HEK293 (cell line): ENCODE results near the gene TIMM17A.

Experiments
- KLF7 ChIP-seq: fragments of 450-650 bp; formaldehyde crosslinking; IDR thresholded peaks from 2 replicates; pipeline ENCODE4 v1.5.1; 2016; ENCODE audit warnings: missing biosample characterization, missing genetic modification characterization, borderline replicate concordance
- ZNF404 ChIP-seq: fragments of 450-650 bp; formaldehyde crosslinking; IDR thresholded peaks from 2 replicates; pipeline ENCODE4 v1.5.1; 2017; ENCODE audit warnings: missing biosample characterization, missing genetic modification characterization
- ZNF549 ChIP-seq: fragments of 450-650 bp; IDR thresholded peaks from 2 replicates; pipeline ENCODE4 v1.5.1; 2018; ENCODE audit warnings: missing biosample characterization, missing genetic modification characterization, mild to moderate bottlenecking, inconsistent platforms, moderate library complexity
- ZNF629 ChIP-seq: fragments of 450-650 bp; formaldehyde crosslinking; IDR thresholded peaks from 2 replicates; pipeline ENCODE4 v1.5.1; 2017; ENCODE audit warnings: missing biosample characterization, missing genetic modification characterization
- TF ChIP-seq, protein P1 (sequence below): fragments of 450-650 bp; formaldehyde crosslinking; IDR thresholded peaks from 2 replicates; pipeline ENCODE4 v1.5.1; 2016; ENCODE audit warnings: missing biosample characterization, missing genetic modification characterization, borderline replicate concordance

- TF ChIP-seq ZNF549 (tag by site-specific recombination) (no peak), KLF7 (tag by site-specific recombination) (no peak), ZNF404 (tag by site-specific recombination) (no peak), ZNF629 (tag by site-specific recombination) (no peak)
- TF ChIP-seq, protein P1, sequence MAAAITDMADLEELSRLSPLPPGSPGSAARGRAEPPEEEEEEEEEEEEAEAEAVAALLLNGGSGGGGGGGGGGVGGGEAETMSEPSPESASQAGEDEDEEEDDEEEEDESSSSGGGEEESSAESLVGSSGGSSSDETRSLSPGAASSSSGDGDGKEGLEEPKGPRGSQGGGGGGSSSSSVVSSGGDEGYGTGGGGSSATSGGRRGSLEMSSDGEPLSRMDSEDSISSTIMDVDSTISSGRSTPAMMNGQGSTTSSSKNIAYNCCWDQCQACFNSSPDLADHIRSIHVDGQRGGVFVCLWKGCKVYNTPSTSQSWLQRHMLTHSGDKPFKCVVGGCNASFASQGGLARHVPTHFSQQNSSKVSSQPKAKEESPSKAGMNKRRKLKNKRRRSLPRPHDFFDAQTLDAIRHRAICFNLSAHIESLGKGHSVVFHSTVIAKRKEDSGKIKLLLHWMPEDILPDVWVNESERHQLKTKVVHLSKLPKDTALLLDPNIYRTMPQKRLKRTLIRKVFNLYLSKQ (tag by site-specific recombination), result no peak
Observed at GRCh38 chr1:202013603-202014002, 58.3 kb downstream of the TIMM17A start.
